ENCODE measurements around the gene GP5.

- TF ChIP-seq CTCF (IDR thresholded peaks at IDR 0.05) (no peak), POLR2A (IDR thresholded peaks at IDR 0.05) (no peak)
Measured at GRCh38 chr3:194376241-194376560, 22.9 kb downstream of the GP5 start.

Data from testis (tissue), 2 donors.